GM12875 (cell line): ENCODE data around the gene ADORA1.

ENCODE experiments used
- H3K4me3 ChIP-seq: one replicate; pipeline ENCODE4 v1.5.1; 2011; ENCODE audit warnings: low read depth, low read length, control low read depth
- TF ChIP-seq, protein P1 (sequence below): IDR thresholded peaks from 2 replicates; pipeline ENCODE4 v1.5.1; 2011; ENCODE audit warnings: low read depth, mild to moderate bottlenecking, control low read depth, inconsistent platforms, low read length, moderate library complexity, borderline replicate concordance; ENCODE audit not compliant: insufficient read depth

ADORA1 gene

DNA sequence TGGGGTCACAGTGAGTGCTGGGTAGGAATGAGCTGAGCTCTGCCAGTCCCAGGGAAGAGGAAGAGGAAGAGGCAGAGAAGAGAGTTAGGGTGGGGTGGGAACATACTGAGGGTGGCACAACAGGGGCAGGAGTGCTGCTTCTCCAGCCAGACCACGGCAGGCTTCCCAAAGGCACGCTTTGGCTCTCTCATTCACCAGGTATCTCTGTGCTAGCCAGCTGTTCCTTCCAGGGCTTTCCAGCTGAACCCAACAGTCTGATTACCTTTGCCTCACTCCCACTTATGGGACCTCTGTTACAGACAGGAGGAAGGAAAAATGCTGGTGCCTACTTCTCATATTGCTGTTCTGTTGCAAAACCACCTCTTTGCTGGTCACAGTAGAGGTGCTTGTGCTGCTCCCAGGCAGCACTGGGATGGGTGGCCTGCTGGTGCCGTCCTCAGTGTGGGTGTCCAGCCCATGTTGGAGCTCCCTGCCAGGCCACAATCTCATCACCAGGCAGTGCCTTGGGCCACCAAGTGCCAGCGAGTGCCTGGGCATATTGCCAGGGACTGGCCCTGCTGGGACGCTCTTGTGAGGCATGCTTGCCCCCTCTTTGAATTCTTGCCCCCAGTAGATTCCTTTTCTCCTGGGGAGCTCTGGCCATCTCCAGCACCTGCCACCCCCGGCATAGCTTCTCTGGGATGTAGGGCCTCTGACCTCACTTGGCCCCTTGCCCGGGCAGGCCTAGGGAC lies 2.1 kb downstream of the ADORA1 start:
- TF ChIP-seq, protein P1, sequence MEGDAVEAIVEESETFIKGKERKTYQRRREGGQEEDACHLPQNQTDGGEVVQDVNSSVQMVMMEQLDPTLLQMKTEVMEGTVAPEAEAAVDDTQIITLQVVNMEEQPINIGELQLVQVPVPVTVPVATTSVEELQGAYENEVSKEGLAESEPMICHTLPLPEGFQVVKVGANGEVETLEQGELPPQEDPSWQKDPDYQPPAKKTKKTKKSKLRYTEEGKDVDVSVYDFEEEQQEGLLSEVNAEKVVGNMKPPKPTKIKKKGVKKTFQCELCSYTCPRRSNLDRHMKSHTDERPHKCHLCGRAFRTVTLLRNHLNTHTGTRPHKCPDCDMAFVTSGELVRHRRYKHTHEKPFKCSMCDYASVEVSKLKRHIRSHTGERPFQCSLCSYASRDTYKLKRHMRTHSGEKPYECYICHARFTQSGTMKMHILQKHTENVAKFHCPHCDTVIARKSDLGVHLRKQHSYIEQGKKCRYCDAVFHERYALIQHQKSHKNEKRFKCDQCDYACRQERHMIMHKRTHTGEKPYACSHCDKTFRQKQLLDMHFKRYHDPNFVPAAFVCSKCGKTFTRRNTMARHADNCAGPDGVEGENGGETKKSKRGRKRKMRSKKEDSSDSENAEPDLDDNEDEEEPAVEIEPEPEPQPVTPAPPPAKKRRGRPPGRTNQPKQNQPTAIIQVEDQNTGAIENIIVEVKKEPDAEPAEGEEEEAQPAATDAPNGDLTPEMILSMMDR, result no peak
- H3K4me3 ChIP-seq, result no peak overlapping the region

DNA sequence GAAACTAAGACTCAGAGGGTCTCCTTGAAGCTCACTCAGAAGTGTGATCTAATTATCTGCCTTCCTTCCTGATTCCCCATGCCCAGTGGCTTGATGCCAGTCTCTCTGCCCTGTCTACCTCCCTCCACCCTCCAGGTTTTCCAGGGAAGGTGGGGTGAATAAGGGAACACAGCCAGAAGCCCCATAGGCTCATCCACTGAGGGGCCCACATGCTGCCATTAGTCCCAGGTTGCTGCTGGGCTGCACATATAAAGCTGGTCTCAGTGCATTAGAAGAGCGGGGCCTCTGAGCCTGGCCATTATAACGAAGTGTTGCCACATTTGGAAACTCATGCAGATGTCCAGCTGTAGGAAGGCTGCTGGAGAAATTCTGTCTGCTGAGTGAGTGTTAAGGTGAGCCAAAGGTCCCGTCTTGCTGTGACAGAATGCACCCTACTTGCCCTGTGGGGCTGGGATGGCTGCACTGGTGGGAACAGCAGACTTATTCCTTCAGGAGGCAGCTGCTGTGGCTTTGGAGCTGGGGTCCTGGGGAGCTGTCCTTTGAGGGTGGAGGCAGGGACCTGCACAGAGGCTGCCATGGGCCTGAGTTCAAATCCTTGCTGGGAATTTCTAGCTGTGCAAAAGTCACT lies 2.9 kb downstream of the ADORA1 start:
- no peak overlapping the region for H3K4me3 ChIP-seq
- TF ChIP-seq, protein P1, result no peak

DNA sequence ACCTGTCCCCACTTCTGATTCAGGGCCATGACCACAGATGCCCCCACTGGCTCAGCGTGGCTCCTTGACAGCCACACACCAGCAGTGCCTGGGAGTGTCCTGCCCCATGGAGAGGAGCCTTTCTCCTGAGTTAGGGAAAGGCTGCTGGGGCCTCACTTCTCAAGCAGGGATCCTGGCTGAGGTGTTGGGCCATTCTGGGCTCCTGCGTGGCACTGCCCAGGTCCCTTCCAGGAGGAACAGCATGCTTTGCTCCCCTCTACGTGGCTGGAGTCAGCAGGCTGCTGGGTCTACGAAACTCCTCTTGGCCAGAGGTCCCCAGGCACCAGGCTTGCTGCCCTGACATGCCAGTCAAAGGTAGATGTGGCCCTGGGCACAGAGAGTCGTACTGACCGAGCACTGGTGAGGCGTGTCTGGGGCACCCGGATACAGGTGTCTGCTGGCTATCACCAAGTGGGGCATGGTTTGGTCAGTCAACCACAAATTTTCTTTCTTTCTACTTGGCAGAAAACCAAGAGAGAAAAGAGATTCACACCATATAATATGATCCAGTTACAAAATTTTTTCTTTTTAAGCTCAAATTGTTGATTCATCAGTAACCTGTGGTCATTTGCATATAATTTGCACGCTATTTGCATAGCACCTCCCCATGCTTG lies 4.1 kb downstream of the ADORA1 start:
- H3K4me3 ChIP-seq, result no peak overlapping the region
- TF ChIP-seq, protein P1, result no peak

DNA sequence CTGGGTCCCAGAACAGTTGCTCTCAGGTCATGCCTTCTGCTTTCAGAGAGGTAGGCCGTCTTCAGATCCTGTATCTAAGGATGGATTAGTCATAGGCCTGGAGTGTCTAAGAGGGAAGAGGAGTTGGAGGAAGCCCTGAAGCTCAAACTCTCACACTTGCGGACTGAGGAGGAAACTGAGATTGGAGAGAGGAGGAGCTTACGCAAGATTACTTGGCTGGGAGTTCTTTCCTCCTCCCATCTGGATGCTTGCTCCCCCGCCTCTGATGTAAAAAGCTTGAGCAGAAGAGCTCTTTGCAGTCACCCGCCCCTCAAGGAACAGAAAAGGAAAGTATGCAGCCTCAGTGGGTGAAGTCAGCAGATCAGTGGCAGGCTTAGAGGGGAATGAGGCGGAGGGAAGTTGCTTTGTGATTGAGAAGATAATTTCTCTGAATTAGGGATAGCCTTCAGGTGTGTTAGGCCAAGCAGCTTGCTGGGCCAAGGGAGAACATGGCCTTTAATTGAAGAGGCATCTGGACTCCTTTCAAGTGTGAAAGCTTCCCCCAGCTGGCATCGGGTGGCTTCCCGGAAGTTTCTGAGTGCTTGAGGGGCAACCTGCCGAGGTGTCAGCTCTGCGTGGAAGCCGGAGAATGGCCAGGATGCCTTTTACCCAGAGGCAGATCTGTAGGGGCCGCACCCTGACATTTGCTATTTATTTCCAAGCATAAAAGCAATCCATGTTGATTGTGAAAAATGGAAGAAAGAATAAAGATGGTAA lies 6.6 kb downstream of the ADORA1 start:
- no peak overlapping the region for H3K4me3 ChIP-seq
- TF ChIP-seq, protein P1, result no peak

DNA sequence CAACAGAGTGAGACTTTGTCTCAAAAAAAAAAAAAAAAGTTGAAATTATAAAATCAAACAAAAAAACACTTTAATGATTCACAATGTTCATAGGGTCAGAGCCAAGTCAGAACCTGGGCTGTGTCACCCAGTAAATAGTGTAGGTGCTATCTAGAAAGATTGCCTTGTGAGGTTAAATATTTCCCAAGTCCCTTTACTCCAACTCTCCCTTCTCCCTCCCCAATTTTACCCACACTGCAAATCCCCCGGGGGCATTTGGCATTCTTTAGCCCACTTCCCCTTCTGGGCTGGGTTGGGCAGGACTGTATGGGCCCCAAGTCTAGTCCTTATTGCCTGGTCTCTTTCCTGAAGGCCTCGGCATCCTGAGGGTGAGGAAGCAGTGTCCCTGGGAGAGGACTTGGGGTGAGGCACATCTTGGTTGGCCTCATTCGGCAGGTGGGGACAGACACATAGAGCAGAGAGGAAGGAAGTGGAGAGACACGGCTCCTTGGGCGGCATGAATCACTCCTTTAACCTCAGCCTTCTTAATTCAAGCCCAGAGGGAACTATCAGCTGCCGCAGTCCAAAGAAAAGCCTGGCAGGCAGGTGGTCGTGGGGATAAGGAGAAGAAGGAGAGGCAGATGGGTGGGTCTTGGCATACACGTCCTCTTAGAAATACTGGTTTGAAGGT lies 8.2 kb downstream of the ADORA1 start:
- TF ChIP-seq, protein P1, result no peak
- no peak overlapping the region for H3K4me3 ChIP-seq

DNA sequence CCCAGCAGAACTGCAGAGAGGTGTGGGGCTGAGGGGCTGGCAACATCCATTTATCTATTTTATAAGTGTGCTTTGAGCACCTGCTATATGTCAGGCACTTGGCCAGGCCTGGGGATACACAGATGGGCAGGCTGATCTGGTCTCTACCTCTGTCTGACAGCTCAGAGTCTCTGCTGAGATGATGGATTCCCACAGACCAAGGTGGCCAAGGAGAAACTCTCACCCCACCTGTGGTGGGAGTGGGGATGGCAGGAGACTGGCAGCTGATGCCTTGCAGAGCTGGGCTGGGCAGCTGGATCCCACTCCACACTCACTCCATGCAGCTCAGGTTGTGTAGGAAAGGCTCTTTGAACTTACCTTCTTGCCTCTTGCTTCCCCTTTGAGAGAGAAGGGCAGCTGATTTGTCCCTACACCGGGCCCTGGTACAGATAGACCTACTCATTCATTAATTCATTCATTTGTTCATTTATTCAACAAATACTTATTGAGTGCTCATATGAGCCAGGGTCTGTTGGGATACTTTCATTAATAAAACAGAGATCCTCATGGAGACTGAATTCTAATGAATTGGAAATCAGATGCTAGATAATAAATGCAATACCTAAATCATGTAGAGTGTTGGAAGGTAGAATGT lies 9.0 kb downstream of the ADORA1 start:
- TF ChIP-seq, protein P1, result no peak
- no peak overlapping the region for H3K4me3 ChIP-seq
